D721Med (cell line): ENCODE results near the gene CDKL5.

Experiments used
- DNase-seq: peaks from one replicate; pipeline ENCODE4 v3.0.0; 2011; ENCODE audit warnings: low spot score; ENCODE audit not compliant: insufficient read length
- FAIRE-seq: peaks from 2 replicates; lab custom pipeline; 2011; peaks lifted over from hg19 to GRCh38; lab: Jason Lieb, UNC
- CTCF ChIP-seq: IDR thresholded peaks from 2 replicates; pipeline ENCODE4 v1.5.1; 2012; ENCODE audit warnings: mild to moderate bottlenecking, control low read depth; ENCODE audit not compliant: insufficient read depth; ENCODE audit errors: missing control alignments

CDKL5 gene

DNA sequence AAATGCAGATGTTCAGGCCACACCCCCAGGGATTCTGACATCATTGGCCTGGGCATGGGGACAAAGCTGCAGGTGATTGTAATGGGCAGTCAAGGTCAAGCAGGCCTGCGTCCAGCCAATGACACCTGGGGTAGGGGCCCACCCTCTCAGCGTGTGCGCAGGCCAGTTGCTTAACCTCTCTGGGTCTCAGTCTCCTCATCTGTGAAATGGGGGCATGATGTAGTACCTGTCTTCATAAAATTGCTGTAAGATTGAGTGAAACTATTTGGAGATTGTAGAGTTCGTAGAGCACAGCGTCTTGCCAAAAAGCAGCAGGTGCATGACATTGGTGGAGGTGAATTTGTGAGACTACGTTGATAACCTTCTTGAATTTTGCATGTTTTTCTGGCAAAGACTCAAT lies 225.3 kb downstream of the CDKL5 start:
- no peak for DNase-seq
- no peak for FAIRE-seq
- no peak for TF ChIP-seq CTCF

- no peak for DNase-seq
- peak; percentile 35 for FAIRE-seq
- TF ChIP-seq CTCF: no peak
Observed at GRCh38 chrX:18652636-18653035, 227.2 kb downstream of the CDKL5 start.

DNA sequence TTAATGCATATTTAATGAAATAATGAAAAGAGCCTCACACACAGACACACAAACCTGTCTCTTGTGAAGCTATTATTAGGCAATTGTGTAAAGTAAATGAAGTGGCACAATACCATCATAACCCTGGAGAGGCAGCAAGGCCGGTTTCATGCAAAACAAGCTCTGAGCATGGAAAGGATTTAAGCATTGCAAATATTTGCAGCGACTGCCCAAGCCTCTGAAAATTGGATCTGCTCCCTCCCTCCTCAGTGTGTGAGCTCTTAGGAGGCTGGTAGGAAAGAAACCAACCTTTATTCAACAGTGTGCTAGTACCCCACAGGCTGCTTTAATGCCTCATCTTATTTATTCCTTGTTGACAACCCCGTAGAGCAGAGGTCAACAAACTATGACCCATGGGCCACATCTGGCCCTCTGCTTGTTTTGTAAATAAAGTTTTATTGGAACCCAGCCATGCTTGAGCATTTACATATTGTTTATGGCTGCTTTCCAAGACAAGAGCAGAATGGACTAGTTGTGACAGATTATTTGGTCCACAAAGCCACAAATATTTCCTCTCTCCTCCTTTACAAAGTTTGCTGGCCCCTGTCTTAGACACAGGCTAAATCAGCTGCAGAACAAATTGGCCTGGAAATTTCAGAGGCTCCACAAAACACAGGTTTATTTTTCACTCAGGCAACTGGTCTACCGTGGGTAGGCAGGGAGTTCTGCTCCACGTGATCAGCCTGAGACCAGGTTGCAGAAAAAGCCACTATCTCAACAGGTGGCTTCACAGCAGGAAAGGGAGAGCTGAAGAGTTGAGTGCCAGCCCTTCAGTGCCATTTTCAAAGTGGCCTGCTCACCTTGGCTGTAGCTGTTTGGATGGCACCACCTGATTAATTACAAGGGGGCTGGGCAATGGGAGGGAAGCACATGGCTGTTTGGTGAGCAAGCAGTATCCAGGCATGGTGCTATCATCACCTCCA lies 229.7 kb downstream of the CDKL5 start:
- TF ChIP-seq CTCF: no peak
- FAIRE-seq: no peak
- no peak for DNase-seq

- DNase-seq: no peak
- FAIRE-seq: no peak
- TF ChIP-seq CTCF: no peak
Observed at GRCh38 chrX:18661273-18661672, 235.9 kb downstream of the CDKL5 start.

GRCh38 chrX:18664947-18665346 lies 239.5 kb downstream of the CDKL5 start:
- TF ChIP-seq CTCF: no peak
- FAIRE-seq (no peak), DNase-seq (no peak)

GRCh38 chrX:18666614-18667013 lies 241.2 kb downstream of the CDKL5 start:
- FAIRE-seq (no peak), DNase-seq (no peak)
- no peak for TF ChIP-seq CTCF

DNA sequence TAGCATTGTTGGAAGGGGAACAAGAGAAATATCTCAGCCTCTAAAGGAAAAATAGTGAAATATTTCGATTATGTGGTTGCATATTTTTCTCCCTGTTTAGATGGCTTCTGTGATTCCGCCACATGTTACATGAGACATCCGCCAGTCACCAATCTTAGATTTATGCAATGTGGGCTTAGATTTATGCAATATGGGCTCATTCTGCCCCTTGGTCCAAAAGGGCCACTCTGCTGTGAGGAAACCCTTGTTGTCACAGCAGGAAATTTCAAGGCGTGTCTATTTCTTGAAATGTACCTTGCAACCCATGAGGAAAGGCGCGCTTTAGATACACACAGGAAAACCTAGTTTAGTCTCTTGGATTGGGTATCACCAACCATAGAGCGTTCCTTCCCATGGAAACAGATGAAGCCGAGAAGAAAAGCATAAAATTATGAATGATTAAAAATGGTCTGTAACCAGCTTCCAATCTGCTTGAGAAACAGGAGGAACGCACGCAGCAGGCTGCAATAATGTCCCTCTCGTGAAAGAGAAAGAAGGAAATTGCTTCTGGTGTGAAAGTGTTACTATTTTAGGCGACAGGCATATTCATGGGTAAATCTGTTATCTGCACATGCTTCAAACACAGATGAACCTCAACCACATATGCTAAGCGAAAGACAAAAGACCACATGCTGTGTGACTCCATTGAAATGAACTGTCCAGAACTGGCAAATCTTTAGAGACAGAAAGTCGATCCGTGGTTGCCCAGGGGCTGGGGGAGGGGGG lies 242.8 kb downstream of the CDKL5 start:
- FAIRE-seq (peak; percentile 67), DNase-seq (no peak)
- TF ChIP-seq CTCF: no peak
